ENCODE results near the gene CHPT1. TPM values are rescaled to one million over a fixed set of nuclear protein-coding genes. Genes with fewer than 3 reads are reported as not detected.
A peak's percentile ranks its signal among the peaks of the same experiment; 100 is the strongest.

CHPT1 gene
- total RNA-seq, 2 experiments from 2014 or later = 21.5 to 22.8 TPM

- Mint-ChIP-seq H3K9me3 (no peaks in the 10 kb centered on the region), H3K27ac (peak overlapping the region; percentile 85), H3K36me3 (peaks cover 2% of the 10 kb centered on the region), H3K4me1 (peaks cover 39% of the 10 kb centered on the region), H3K27me3 (no peaks in the 10 kb centered on the region), H3K4me3 (peak overlapping the region; percentile 89)
- peak; percentile 2 for DNase-seq
Observed at GRCh38 chr12:101696251-101697196, 916 bp upstream of the CHPT1 start.

GRCh38 chr12:101697930-101698799 is 725 bp downstream of the CHPT1 start:
- Mint-ChIP-seq H3K9me3 (no peaks in the 10 kb centered on the region), H3K27ac (peak overlapping the region; percentile 72), H3K27me3 (no peaks in the 10 kb centered on the region), H3K4me1 (peaks cover 44% of the 10 kb centered on the region), H3K36me3 (peaks cover 2% of the 10 kb centered on the region), H3K4me3 (peak overlapping the region; percentile 83)
- DNase-seq = peak; percentile 32

GRCh38 chr12:101698800-101699347 is 1.4 kb downstream of the CHPT1 start:
- Mint-ChIP-seq H3K36me3 (peaks cover 2% of the 10 kb centered on the region), H3K27me3 (no peaks in the 10 kb centered on the region), H3K27ac (no peak overlapping the region), H3K4me1 (peaks cover 44% of the 10 kb centered on the region), H3K4me3 (peak overlapping the region; percentile 83), H3K9me3 (no peaks in the 10 kb centered on the region)
- DNase-seq = peak; percentile 3

GRCh38 chr12:101700299-101700820 is 2.9 kb downstream of the CHPT1 start:
- H3K9me3 Mint-ChIP-seq = no peaks in the 10 kb centered on the region
- DNase-seq = no peak
- peaks cover 2% of the 10 kb centered on the region for H3K36me3 Mint-ChIP-seq
- H3K4me3 Mint-ChIP-seq = no peak overlapping the region
- H3K27me3 Mint-ChIP-seq = no peaks in the 10 kb centered on the region
- no peak overlapping the region for H3K27ac Mint-ChIP-seq
- peaks cover 44% of the 10 kb centered on the region for H3K4me1 Mint-ChIP-seq

- DNase-seq = no peak
- Mint-ChIP-seq H3K4me3 (no peak overlapping the region), H3K27ac (no peak overlapping the region), H3K9me3 (no peaks in the 10 kb centered on the region), H3K36me3 (peaks cover 2% of the 10 kb centered on the region), H3K4me1 (peaks cover 35% of the 10 kb centered on the region), H3K27me3 (no peaks in the 10 kb centered on the region)
Observed at GRCh38 chr12:101703487-101703886, 6.0 kb downstream of the CHPT1 start.

GRCh38 chr12:101706403-101706802 is 9.0 kb downstream of the CHPT1 start:
- Mint-ChIP-seq H3K27me3 (no peaks in the 10 kb centered on the region), H3K27ac (no peak overlapping the region), H3K4me1 (peaks cover 20% of the 10 kb centered on the region), H3K36me3 (peaks cover 7% of the 10 kb centered on the region), H3K9me3 (no peaks in the 10 kb centered on the region), H3K4me3 (no peak overlapping the region)
- DNase-seq = no peak

GRCh38 chr12:101707131-101707782 is 9.8 kb downstream of the CHPT1 start:
- Mint-ChIP-seq H3K27me3 (no peaks in the 10 kb centered on the region), H3K36me3 (peaks cover 7% of the 10 kb centered on the region), H3K27ac (no peak overlapping the region), H3K4me3 (no peak overlapping the region), H3K9me3 (no peaks in the 10 kb centered on the region), H3K4me1 (peaks cover 19% of the 10 kb centered on the region)
- no peak for DNase-seq

- Mint-ChIP-seq H3K36me3 (peaks cover 7% of the 10 kb centered on the region), H3K27ac (no peak overlapping the region), H3K27me3 (no peaks in the 10 kb centered on the region), H3K4me1 (peaks cover 18% of the 10 kb centered on the region), H3K9me3 (no peaks in the 10 kb centered on the region), H3K4me3 (no peak overlapping the region)
- no peak for DNase-seq
Observed at GRCh38 chr12:101710288-101710687, 12.8 kb downstream of the CHPT1 start.

- no peaks in the 10 kb centered on the region for H3K9me3 Mint-ChIP-seq
- peaks cover 7% of the 10 kb centered on the region for H3K36me3 Mint-ChIP-seq
- no peaks in the 10 kb centered on the region for H3K27me3 Mint-ChIP-seq
- H3K27ac Mint-ChIP-seq = no peak overlapping the region
- no peak for DNase-seq
- H3K4me1 Mint-ChIP-seq = peaks cover 14% of the 10 kb centered on the region
- no peak overlapping the region for H3K4me3 Mint-ChIP-seq
Observed at GRCh38 chr12:101713059-101713682, 15.7 kb downstream of the CHPT1 start.

GRCh38 chr12:101713930-101714329 is 16.5 kb downstream of the CHPT1 start:
- no peak overlapping the region for H3K4me3 Mint-ChIP-seq
- no peak overlapping the region for H3K27ac Mint-ChIP-seq
- H3K9me3 Mint-ChIP-seq = no peaks in the 10 kb centered on the region
- H3K4me1 Mint-ChIP-seq = peaks cover 14% of the 10 kb centered on the region
- peaks cover 7% of the 10 kb centered on the region for H3K36me3 Mint-ChIP-seq
- no peak for DNase-seq
- H3K27me3 Mint-ChIP-seq = no peaks in the 10 kb centered on the region

- no peaks in the 10 kb centered on the region for H3K9me3 Mint-ChIP-seq
- peaks cover 3% of the 10 kb centered on the region for H3K36me3 Mint-ChIP-seq
- no peak overlapping the region for H3K27ac Mint-ChIP-seq
- no peak for DNase-seq
- H3K4me3 Mint-ChIP-seq = no peak overlapping the region
- H3K27me3 Mint-ChIP-seq = no peaks in the 10 kb centered on the region
- H3K4me1 Mint-ChIP-seq = peaks cover 7% of the 10 kb centered on the region
Observed at GRCh38 chr12:101714877-101715444, 17.5 kb downstream of the CHPT1 start.

GRCh38 chr12:101719566-101719965 is 22.1 kb downstream of the CHPT1 start:
- DNase-seq = no peak
- peaks cover 5% of the 10 kb centered on the region for H3K36me3 Mint-ChIP-seq
- H3K27me3 Mint-ChIP-seq = no peaks in the 10 kb centered on the region
- H3K27ac Mint-ChIP-seq = no peak overlapping the region
- peaks cover 2% of the 10 kb centered on the region for H3K4me1 Mint-ChIP-seq
- no peaks in the 10 kb centered on the region for H3K9me3 Mint-ChIP-seq
- no peak overlapping the region for H3K4me3 Mint-ChIP-seq

- Mint-ChIP-seq H3K27ac (no peak overlapping the region), H3K9me3 (no peaks in the 10 kb centered on the region), H3K36me3 (peaks cover 5% of the 10 kb centered on the region), H3K4me1 (peaks cover 2% of the 10 kb centered on the region), H3K4me3 (no peak overlapping the region), H3K27me3 (no peaks in the 10 kb centered on the region)
- DNase-seq = no peak
Observed at GRCh38 chr12:101720118-101720517, 22.7 kb downstream of the CHPT1 start.

GRCh38 chr12:101722392-101722791 is 25.0 kb downstream of the CHPT1 start:
- no peak overlapping the region for H3K27ac Mint-ChIP-seq
- peaks cover 6% of the 10 kb centered on the region for H3K36me3 Mint-ChIP-seq
- peaks cover 6% of the 10 kb centered on the region for H3K4me1 Mint-ChIP-seq
- no peak overlapping the region for H3K4me3 Mint-ChIP-seq
- no peaks in the 10 kb centered on the region for H3K27me3 Mint-ChIP-seq
- H3K9me3 Mint-ChIP-seq = no peaks in the 10 kb centered on the region
- no peak for DNase-seq

All from activated naive CD8-positive, alpha-beta T cell treated with anti-CD3 and anti-CD28 coated beads for 36 hours (primary cell).